GM23248 (cell line): ENCODE measurements around the gene FXYD5.

Experiments used
- EZH2 ChIP-seq: fragments of 200-600 bp; sonication (generic); IDR thresholded peaks from 2 replicates; pipeline ENCODE4 v1.6.1; 2018; ENCODE audit warnings: antibody characterized with exemption, mild to moderate bottlenecking; ENCODE audit not compliant: insufficient read depth, poor library complexity, severe bottlenecking
- EZH2phosphoT487 ChIP-seq: fragments of 200-600 bp; sonication (generic); IDR thresholded peaks from 2 replicates; pipeline ENCODE4 v1.6.1; 2018; ENCODE audit warnings: antibody characterized with exemption, moderate library complexity, mild to moderate bottlenecking, low read depth; ENCODE audit not compliant: insufficient read depth

GRCh38 chr19:35133826-35134225 is 20.7 kb upstream of the FXYD5 start:
- TF ChIP-seq EZH2phosphoT487 (no peak), EZH2 (no peak)
